ENCODE results near the gene TFPT. TPM values are rescaled to one million over a fixed set of nuclear protein-coding genes. Genes with fewer than 3 reads are reported as not detected.

TFPT gene
- total RNA-seq, 4 donors from 2014 or later: 7.7 to 17.9 (median 13.5) TPM

GRCh38 chr19:54124393-54124792, 8.9 kb upstream of the TFPT start:
- no peak overlapping the region for H3K4me3 ChIP-seq (replicated peaks in 1 of 3)
- no peaks in the 10 kb centered on the region for H3K4me1 ChIP-seq
- TF ChIP-seq CTCF (IDR thresholded peaks at IDR 0.05) (no peak), POLR2A (IDR thresholded peaks at IDR 0.05) (no peak)

DNA sequence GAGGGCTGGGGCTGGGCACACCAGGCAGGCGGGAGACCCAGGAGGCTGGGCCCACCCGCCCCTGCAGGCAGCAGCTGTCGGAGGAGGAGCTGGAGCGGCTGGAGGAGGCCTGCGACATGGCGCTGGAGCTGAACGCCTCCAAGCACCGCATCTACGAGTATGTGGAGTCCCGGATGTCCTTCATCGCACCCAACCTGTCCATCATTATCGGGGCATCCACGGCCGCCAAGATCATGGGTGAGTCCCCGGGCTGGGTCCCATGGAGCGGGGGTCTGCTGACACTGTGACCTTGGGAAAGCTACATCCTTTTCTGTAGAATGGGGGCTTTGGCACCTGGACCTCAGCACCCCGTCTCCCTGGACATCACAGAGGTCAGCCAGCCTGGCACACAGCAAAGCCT, 8.2 kb upstream of the TFPT start:
- Histone ChIP-seq H3K27ac (no peak overlapping the region), H3K9me3 (no peaks in the 10 kb centered on the region), H3K36me3 (peaks cover 77 to 80% of the 10 kb centered on the region in 2 donors), H3K4me3 (replicated peaks in 1 of 3) (no peak overlapping the region), H3K27me3 (no peaks in the 10 kb centered on the region), H3K4me1 (no peaks in the 10 kb centered on the region)
- WGBS, 2 donors: 94 to 98% methylated on average over 16 of the region's 17 CpGs
- DNase-seq: no peak
- TF ChIP-seq POLR2A (IDR thresholded peaks at IDR 0.05) (no peak), CTCF (IDR thresholded peaks at IDR 0.05) (no peak)
- intact Hi-C loops (cut with DNase I): no loop called here

More at GRCh38 chr19:54124393-54124792, 8.9 kb upstream of the TFPT start:
- 95% methylated on average over 18 to 19 of the region's 19 CpGs for WGBS, 2 donors
- H3K9me3 ChIP-seq: no peaks in the 10 kb centered on the region
- DNase-seq: no peak
- no peaks in the 10 kb centered on the region for H3K27me3 ChIP-seq
- peaks cover 82 to 85% of the 10 kb centered on the region in 2 donors for H3K36me3 ChIP-seq
- intact Hi-C loops (cut with DNase I): no loop called here
- no peak overlapping the region for H3K27ac ChIP-seq

- Histone ChIP-seq H3K9me3 (no peaks in the 10 kb centered on the region), H3K36me3 (peaks cover 53 to 62% of the 10 kb centered on the region in 2 donors), H3K27me3 (no peaks in the 10 kb centered on the region), H3K4me3 (replicated peaks in 1 of 3) (no peak overlapping the region), H3K27ac (no peak overlapping the region), H3K4me1 (peaks cover 5 to 10% of the 10 kb centered on the region in 2 donors)
- 90 to 97% methylated on average over 10 of the region's 10 CpGs for WGBS, 2 donors
- DNase-seq: no peak
- TF ChIP-seq CTCF (IDR thresholded peaks at IDR 0.05) (no peak), POLR2A (IDR thresholded peaks at IDR 0.05) (no peak)
- intact Hi-C loops (cut with DNase I): no loop called here
Observed at GRCh38 chr19:54121259-54121658, 5.8 kb upstream of the TFPT start.

DNA sequence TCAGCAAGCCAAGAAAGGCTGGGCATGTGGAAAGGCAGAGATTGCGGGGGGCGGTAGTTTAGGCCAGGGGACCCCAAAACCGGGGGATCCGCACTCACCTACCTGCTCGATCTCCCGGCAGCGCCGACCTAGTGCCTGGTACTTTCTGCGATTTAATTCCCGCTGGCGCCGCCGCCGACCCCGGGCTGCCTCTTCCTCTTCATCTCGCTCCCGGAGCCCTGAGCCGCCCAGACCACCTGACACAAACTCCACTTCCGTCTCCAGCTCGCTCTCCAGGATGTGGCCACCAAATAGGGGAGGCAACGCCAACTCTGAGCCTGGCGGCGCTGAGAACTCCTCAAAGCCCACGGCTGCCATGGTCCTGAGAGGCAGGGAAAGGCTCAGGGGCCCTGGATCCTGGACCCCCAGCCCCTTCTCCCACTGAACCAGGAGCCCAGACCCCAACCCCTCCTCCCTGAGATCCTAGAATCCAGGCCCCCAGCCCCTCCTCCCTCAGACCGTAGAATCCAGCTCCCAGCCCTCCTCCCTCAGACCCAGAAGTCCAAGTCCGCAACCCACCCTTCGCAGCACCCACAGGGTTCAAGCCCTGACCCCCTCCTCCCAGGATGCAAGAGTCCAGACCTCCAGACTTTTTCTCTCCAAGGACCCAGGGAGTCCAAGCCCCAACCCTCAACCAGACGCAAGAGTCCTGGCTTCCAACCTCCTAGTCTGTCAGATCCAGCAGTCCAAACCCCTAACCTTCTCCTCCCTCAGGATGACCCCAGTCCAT, 933 bp downstream of the TFPT start:
- TF ChIP-seq POLR2A (IDR thresholded peaks at IDR 0.05): no peak
- TF ChIP-seq CTCF (IDR thresholded peaks at IDR 0.05): no peak
- intact Hi-C loops (cut with DNase I): no loop called here
- H3K27me3 ChIP-seq: no peaks in the 10 kb centered on the region
- H3K4me3 ChIP-seq (replicated peaks in 1 of 3): peak overlapping the region in 2 of 3 donors; percentile 56 to 58
- no peaks in the 10 kb centered on the region for H3K9me3 ChIP-seq
- peaks cover 17 to 20% of the 10 kb centered on the region in 2 donors for H3K36me3 ChIP-seq
- H3K27ac ChIP-seq: peak overlapping the region in 1 of 3 donors; percentile 89
- 8 to 19% methylated on average over 11 to 28 of the region's 28 CpGs for WGBS, 2 donors
- H3K4me1 ChIP-seq: peaks cover 14 to 23% of the 10 kb centered on the region in 2 donors
- peak in 1 of 2 donors; percentile 10 for DNase-seq

DNA sequence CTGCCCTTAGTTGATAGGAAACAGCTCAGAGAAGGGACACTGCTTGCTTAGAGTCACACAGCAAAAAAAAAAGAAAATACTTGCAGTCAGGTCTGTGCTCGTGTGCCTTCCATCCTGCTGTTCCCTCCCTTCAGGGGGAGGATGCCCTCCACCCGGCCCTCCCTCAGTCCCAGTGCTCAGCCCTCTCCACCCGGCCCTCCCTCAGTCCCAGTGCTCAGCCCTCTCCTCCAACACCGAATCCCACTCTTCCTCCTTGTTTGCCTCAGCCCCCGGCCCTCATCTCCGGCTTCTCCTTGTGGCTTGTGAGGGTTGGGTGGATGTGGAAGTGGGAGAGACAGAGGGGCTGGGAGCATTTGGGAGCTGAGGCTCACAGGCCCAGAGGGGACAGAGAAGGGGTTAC, 5.8 kb downstream of the TFPT start:
- DNase-seq: no peak
- H3K27me3 ChIP-seq: no peaks in the 10 kb centered on the region
- H3K4me3 ChIP-seq (replicated peaks in 1 of 3): no peak overlapping the region
- peaks cover 32 to 39% of the 10 kb centered on the region in 2 donors for H3K36me3 ChIP-seq
- H3K9me3 ChIP-seq: no peaks in the 10 kb centered on the region
- no peak overlapping the region for H3K27ac ChIP-seq
- WGBS, 2 donors: 85 to 91% methylated on average over 6 of the region's 6 CpGs
- intact Hi-C loops (cut with DNase I): no loop called here
- TF ChIP-seq CTCF (IDR thresholded peaks at IDR 0.05) (no peak), POLR2A (IDR thresholded peaks at IDR 0.05) (no peak)
- peaks cover 4 to 7% of the 10 kb centered on the region in 2 donors for H3K4me1 ChIP-seq
